Neural progenitor cell (in vitro differentiated cells): Measurements from ENCODE around the gene SLC17A6. TPM values are rescaled to one million over a fixed set of nuclear protein-coding genes. Genes with fewer than 3 reads are reported as not detected.

ENCODE experiments used
- DNase-seq: peaks from one replicate; pipeline ENCODE4 v3.0.0-alpha.2; 2016; ENCODE audit warnings: low spot score
- H2AFZ ChIP-seq: fragments of 200-600 bp; sonication (generic); replicated peaks from 2 replicates; pipeline ENCODE4 v1.6.1; 2016; ENCODE audit warnings: antibody characterized with exemption
- H3F3A ChIP-seq: fragments of 200-600 bp; sonication (generic); 2 replicates; pipeline ENCODE4 v1.6.1; 2016; ENCODE audit warnings: antibody characterized with exemption, low read depth
- H3K27ac ChIP-seq: fragments of 200-600 bp; sonication (generic); 2 replicates; pipeline ENCODE4 v1.5.1; 2016; ENCODE audit warnings: mild to moderate bottlenecking
- H3K27me3 ChIP-seq: fragments of 200-600 bp; sonication (generic); 2 replicates; pipeline ENCODE4 v1.6.1; 2016; ENCODE audit warnings: mild to moderate bottlenecking, moderate library complexity
- H3K36me3 ChIP-seq: fragments of 200-600 bp; sonication (generic); 2 replicates; pipeline ENCODE4 v1.5.1; 2016
- H3K4me1 ChIP-seq: fragments of 200-600 bp; sonication (generic); 2 replicates; pipeline ENCODE4 v1.6.1; 2016; ENCODE audit warnings: mixed run types
- H3K4me2 ChIP-seq: fragments of 200-600 bp; sonication (generic); 2 replicates; pipeline ENCODE4 v1.6.1; 2016
- H3K4me3 ChIP-seq: fragments of 200-600 bp; sonication (generic); 2 replicates; pipeline ENCODE4 v1.5.1; 2016
- H3K79me2 ChIP-seq: fragments of 200-600 bp; sonication (generic); 2 replicates; pipeline ENCODE4 v1.6.1; 2016; ENCODE audit warnings: low read depth
- H3K9ac ChIP-seq: fragments of 200-600 bp; sonication (generic); 2 replicates; pipeline ENCODE4 v1.6.1; 2016
- H3K9me3 ChIP-seq: fragments of 200-600 bp; sonication (generic); 2 replicates; pipeline ENCODE4 v1.5.1; 2016; ENCODE audit warnings: low read depth
- H4K20me1 ChIP-seq: fragments of 200-600 bp; sonication (generic); 2 replicates; pipeline ENCODE4 v1.6.1; 2016; ENCODE audit warnings: low read depth
- H3K27ac Mint-ChIP-seq: 3 replicates; pipeline ENCODE4 v1.8.0; 2021; ENCODE audit warnings: mixed read lengths
- H3K27me3 Mint-ChIP-seq: 2 replicates; pipeline ENCODE4 v1.8.0; 2022; ENCODE audit warnings: low read depth, mild to moderate bottlenecking, inconsistent platforms, moderate library complexity, mixed read lengths; ENCODE audit not compliant: insufficient read depth
- H3K36me3 Mint-ChIP-seq: 3 replicates; pipeline ENCODE4 v1.8.0; 2021; ENCODE audit warnings: mixed read lengths
- H3K4me1 Mint-ChIP-seq: 3 replicates; pipeline ENCODE4 v1.8.0; 2021; ENCODE audit warnings: mixed read lengths
- H3K4me3 Mint-ChIP-seq: 3 replicates; pipeline ENCODE4 v1.8.0; 2021; ENCODE audit warnings: mild to moderate bottlenecking, moderate library complexity, mixed read lengths
- H3K9me3 Mint-ChIP-seq: 3 replicates; pipeline ENCODE4 v1.8.0; 2020; ENCODE audit warnings: mixed read lengths
- EZH2 ChIP-seq: fragments of 200-600 bp; sonication (generic); IDR thresholded peaks from 2 replicates; pipeline ENCODE4 v1.6.1; 2017; ENCODE audit warnings: antibody characterized with exemption, mild to moderate bottlenecking, moderate library complexity
- EZH2phosphoT487 ChIP-seq: fragments of 200-600 bp; sonication (generic); IDR thresholded peaks from 2 replicates; pipeline ENCODE4 v1.6.1; 2017; ENCODE audit warnings: antibody characterized with exemption
- total RNA-seq: library from RNA; depleted of rRNA; stranded (reverse); fragments of >200 nt; gene quantifications from 2 replicates; pipeline ENCODE4 v1.2.3, GENCODE V29; 2015; ENCODE audit warnings: low replicate concordance
- TF ChIP-seq, protein P1 (sequence below): fragments of 200-600 bp; sonication (generic); IDR thresholded peaks from 2 replicates; pipeline ENCODE4 v1.5.1; 2017; ENCODE audit warnings: antibody characterized with exemption, mild to moderate bottlenecking

The SLC17A6 gene
- total RNA-seq, 1 donor from 2014 or later: not detected

DNA sequence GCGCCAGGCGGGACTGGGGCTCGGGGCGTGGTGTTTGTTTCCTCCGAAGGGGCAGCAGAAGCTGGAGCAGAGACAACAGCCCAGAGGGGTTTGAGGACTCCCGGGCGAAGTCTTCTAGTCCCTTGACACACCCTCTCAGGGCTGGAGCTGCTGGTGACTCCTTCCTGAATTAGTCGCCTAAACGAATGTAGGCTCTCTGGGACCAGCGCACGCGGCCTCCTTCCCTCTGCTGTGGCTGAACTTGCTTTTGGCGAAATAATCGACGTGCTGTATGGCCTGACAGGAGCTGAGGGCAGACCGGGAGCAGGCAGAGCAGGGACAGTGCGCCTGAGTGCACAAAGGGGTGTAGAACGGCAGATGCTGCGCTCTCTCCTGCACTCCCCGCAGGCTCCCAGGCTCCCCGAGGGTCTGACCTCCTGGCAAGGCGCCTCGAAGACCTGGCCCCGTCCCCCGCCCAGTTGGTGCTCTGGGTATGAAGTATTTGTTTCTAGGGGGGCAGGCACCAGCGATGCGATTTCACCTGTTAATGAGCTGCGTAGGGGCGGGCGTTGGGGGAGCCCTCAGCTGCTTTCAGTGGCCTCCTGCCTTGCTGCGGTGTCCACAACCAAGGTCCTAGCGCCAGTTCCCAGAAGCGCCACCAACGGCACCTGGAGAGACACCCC is 5.3 kb downstream of the SLC17A6 start:
- Histone ChIP-seq H3K27ac (no peak overlapping the region), H3K36me3 (no peaks in the 10 kb centered on the region), H2AFZ (peak overlapping the region; percentile 23), H3K9me3 (no peaks in the 10 kb centered on the region), H3K9ac (no peak overlapping the region), H3K27me3 (peaks cover 69% of the 10 kb centered on the region), H3K79me2 (no peaks in the 10 kb centered on the region), H3K4me2 (peak overlapping the region; percentile 88), H4K20me1 (peaks cover 27% of the 10 kb centered on the region), H3K4me1 (peaks cover 8% of the 10 kb centered on the region), H3F3A (peaks cover 2% of the 10 kb centered on the region), H3K4me3 (peak overlapping the region; percentile 46)
- DNase-seq: peak; percentile 46
- Mint-ChIP-seq H3K27me3 (peaks cover 54% of the 10 kb centered on the region), H3K4me3 (no peak overlapping the region), H3K4me1 (peaks cover 16% of the 10 kb centered on the region), H3K27ac (no peak overlapping the region), H3K36me3 (no peaks in the 10 kb centered on the region), H3K9me3 (peaks cover 11% of the 10 kb centered on the region)
- TF ChIP-seq, protein P1, sequence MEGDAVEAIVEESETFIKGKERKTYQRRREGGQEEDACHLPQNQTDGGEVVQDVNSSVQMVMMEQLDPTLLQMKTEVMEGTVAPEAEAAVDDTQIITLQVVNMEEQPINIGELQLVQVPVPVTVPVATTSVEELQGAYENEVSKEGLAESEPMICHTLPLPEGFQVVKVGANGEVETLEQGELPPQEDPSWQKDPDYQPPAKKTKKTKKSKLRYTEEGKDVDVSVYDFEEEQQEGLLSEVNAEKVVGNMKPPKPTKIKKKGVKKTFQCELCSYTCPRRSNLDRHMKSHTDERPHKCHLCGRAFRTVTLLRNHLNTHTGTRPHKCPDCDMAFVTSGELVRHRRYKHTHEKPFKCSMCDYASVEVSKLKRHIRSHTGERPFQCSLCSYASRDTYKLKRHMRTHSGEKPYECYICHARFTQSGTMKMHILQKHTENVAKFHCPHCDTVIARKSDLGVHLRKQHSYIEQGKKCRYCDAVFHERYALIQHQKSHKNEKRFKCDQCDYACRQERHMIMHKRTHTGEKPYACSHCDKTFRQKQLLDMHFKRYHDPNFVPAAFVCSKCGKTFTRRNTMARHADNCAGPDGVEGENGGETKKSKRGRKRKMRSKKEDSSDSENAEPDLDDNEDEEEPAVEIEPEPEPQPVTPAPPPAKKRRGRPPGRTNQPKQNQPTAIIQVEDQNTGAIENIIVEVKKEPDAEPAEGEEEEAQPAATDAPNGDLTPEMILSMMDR: no peak
- TF ChIP-seq EZH2: no peak
- TF ChIP-seq EZH2phosphoT487: no peak

DNA sequence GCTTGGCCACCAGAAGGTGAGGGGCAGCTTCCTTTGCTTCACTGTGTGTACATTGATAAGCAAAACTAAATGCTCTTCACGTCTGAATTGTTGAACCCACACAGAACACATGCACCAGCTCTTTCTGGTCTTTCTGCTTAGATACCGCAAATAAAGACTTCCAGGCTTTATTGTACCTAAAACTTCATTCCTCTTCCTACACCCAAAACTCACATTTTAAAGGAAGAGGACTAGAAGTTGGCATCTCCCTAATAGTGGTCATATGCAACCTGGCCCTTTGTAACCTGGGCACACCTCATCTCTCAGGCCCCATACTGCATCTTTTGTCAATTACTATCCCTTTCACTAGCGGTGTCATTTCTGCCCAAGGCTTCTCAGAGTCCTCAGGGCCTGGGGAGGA is 5.9 kb downstream of the SLC17A6 start:
- Mint-ChIP-seq H3K4me3 (peak overlapping the region; percentile 41), H3K27me3 (peaks cover 52% of the 10 kb centered on the region), H3K27ac (no peak overlapping the region), H3K4me1 (peaks cover 13% of the 10 kb centered on the region), H3K36me3 (no peaks in the 10 kb centered on the region), H3K9me3 (peaks cover 11% of the 10 kb centered on the region)
- Histone ChIP-seq H2AFZ (peak overlapping the region; percentile 23), H3K4me2 (peak overlapping the region; percentile 88), H3K4me3 (peak overlapping the region; percentile 46), H3K27ac (no peak overlapping the region), H3K79me2 (no peaks in the 10 kb centered on the region), H3K4me1 (peaks cover 7% of the 10 kb centered on the region), H3K9me3 (no peaks in the 10 kb centered on the region), H3F3A (no peaks in the 10 kb centered on the region), H3K27me3 (peaks cover 63% of the 10 kb centered on the region), H3K36me3 (no peaks in the 10 kb centered on the region), H4K20me1 (peaks cover 25% of the 10 kb centered on the region), H3K9ac (no peak overlapping the region)
- no peak for TF ChIP-seq EZH2
- no peak for TF ChIP-seq EZH2phosphoT487
- TF ChIP-seq, protein P1: no peak
- no peak for DNase-seq

DNA sequence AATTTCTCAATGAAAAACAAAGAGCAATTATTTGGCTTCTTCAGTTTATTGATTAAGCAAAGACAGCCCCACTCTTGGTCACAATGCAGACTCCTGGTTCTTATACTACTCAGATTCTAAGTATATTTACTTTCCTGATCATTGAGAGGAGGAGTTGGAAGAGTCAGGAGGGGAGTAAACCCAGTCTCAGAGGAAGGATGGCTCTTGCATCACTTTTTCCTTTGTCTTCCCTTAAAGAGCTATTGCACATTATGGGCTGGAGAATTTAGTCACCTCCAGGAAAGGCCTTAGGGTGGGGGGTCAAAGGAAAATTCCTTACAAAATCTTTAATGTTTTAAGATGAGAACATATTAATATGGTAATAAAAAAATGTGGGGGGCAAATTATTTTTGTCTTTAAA is 8.1 kb downstream of the SLC17A6 start:
- Mint-ChIP-seq H3K9me3 (peaks cover 11% of the 10 kb centered on the region), H3K27me3 (peaks cover 35% of the 10 kb centered on the region), H3K4me3 (no peak overlapping the region), H3K4me1 (peaks cover 6% of the 10 kb centered on the region), H3K27ac (no peak overlapping the region), H3K36me3 (no peaks in the 10 kb centered on the region)
- H2AFZ ChIP-seq: no peak overlapping the region
- peaks cover 7% of the 10 kb centered on the region for H3K4me1 ChIP-seq
- no peaks in the 10 kb centered on the region for H3K36me3 ChIP-seq
- peaks cover 8% of the 10 kb centered on the region for H4K20me1 ChIP-seq
- DNase-seq: no peak
- peaks cover 41% of the 10 kb centered on the region for H3K27me3 ChIP-seq
- no peak overlapping the region for H3K9ac ChIP-seq
- no peaks in the 10 kb centered on the region for H3K79me2 ChIP-seq
- H3K27ac ChIP-seq: no peak overlapping the region
- no peaks in the 10 kb centered on the region for H3F3A ChIP-seq
- no peak overlapping the region for H3K4me3 ChIP-seq
- H3K4me2 ChIP-seq: no peak overlapping the region
- TF ChIP-seq, protein P1: no peak
- TF ChIP-seq EZH2phosphoT487 (no peak), EZH2 (no peak)
- H3K9me3 ChIP-seq: no peaks in the 10 kb centered on the region
